Measurements from ENCODE around the gene RTL1.

DNA sequence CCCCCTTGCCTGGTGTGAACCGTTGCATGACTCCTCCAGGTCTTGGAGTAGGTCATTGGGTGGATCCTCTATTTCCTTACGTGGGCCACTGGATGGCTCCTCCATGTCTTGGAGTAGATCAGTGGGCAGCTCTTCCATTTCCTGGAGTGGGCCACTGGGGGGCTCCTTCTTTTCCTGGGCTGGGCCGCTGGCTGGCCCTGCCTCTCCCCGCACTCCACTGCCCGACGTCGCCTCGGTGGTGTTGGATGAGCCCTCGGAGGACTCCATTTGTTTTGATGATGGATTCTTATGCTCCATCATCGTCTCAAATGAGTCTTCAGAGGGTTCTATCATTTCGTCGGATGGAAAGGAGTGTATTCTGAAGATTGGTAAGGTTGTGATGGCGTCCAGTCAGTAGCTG is 19.1 kb downstream of the RTL1 start:
- TF ChIP-seq, protein P1, sequence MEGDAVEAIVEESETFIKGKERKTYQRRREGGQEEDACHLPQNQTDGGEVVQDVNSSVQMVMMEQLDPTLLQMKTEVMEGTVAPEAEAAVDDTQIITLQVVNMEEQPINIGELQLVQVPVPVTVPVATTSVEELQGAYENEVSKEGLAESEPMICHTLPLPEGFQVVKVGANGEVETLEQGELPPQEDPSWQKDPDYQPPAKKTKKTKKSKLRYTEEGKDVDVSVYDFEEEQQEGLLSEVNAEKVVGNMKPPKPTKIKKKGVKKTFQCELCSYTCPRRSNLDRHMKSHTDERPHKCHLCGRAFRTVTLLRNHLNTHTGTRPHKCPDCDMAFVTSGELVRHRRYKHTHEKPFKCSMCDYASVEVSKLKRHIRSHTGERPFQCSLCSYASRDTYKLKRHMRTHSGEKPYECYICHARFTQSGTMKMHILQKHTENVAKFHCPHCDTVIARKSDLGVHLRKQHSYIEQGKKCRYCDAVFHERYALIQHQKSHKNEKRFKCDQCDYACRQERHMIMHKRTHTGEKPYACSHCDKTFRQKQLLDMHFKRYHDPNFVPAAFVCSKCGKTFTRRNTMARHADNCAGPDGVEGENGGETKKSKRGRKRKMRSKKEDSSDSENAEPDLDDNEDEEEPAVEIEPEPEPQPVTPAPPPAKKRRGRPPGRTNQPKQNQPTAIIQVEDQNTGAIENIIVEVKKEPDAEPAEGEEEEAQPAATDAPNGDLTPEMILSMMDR (IDR thresholded peaks at IDR 0.05): no peak
- TF ChIP-seq POLR2A (IDR thresholded peaks at IDR 0.05) (no peak), POLR2AphosphoS5 (IDR thresholded peaks at IDR 0.05) (no peak)

Data from breast epithelium (tissue), 3 donors.